ENCODE results near the gene GRIK4.
A peak's percentile ranks its signal among the peaks of the same experiment; 100 is the strongest.
"Not testable (repeated sequence)": the region's sequence is repeated elsewhere in the genome, so short reads cannot be mapped to it uniquely, and the experiment has no call there.

The GRIK4 gene

DNA sequence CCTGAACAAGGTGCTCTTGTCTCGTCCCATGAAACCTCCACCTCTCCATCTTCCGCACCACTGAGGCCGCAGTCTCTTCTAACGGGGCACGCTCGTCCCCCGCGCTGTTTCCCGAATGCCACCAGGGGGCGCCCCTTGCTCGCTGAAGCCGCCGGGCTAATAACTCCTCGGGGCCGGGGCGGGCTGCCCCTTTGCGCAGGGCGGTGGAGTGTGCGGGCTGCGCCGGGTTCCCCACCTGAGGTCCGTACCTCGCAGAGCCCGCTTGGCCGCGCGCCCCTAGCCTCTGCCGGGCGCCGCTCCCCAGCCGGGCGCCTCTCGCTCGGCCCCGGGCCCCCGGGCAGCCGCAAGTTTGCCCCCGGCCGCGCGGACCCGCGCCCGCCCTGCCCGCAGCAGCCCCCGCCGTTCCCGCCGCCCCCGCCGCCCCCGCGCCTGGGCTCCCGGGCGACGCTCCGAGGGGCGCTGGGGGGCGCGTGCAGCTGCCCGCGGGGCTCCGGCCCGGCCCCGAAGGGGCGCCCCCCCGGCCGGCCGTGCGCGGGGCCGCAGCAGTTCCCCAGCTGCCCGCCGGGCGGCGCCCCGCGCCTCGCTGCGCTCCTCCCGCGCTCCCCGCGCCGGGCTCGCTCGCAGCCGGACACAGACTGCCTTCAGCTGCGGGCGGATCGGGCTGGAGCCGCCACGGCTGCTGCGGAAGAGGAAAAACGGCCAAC is at the start of gene GRIK4:
GRIK4 (plus strand) TSS at position 633 of the 704 bp plus-strand sequence. CDS start 148,571 bp downstream, outside the sequence.
- DNase-seq (ENCODE audit: low read depth in 3 of 3), result peak; percentile 59 to 75 (median 69)

GRCh38 chr11:120462825-120463224 is 48.7 kb upstream of the GRIK4 start:
- no peak for DNase-seq (ENCODE audit: low read depth in 3 of 3)

- no peak for DNase-seq (ENCODE audit: low read depth in 3 of 3)
Measured at GRCh38 chr11:120465921-120466534, 45.5 kb upstream of the GRIK4 start.

GRCh38 chr11:120467627-120468026 is 43.9 kb upstream of the GRIK4 start:
- DNase-seq (ENCODE audit: low read depth in 3 of 3), result no peak

DNA sequence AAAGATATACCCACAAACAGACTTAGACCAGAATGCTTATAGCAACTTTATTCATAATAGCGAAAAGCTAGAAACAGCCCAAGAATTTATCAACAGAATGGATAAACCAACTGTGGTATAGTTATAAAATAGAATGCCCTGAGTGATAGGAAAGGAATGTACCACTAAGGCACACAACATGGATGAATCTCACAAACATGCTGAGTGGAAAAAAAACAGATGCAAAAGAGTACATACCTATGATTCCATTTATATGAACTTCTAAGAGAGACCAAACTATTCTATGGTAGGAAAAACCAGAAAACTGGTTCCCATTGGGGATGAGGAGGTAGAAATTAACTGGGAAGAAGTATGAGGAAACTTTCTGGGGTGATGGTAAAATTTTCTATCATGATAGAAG is 40.4 kb upstream of the GRIK4 start:
- no peak for DNase-seq (ENCODE audit: low read depth in 3 of 3)

DNA sequence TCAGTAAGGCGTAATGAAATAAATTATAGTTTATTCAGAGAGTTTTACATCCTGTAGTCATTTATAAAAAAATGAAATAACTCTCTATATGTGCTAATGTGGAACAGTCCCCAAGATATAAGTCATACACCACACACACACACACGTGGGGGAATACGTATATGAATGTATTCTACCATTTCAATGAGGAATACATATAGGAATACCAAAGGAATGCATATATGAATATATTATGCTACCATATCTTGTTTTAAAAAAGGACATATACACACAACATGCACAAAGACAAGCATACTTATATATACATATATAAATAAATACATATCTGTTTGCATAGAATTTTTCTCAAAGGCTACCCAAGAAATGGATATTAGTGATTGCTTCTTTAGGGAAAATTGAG is 39.6 kb upstream of the GRIK4 start:
- DNase-seq (ENCODE audit: low read depth in 3 of 3), result no peak

- no peak for DNase-seq (ENCODE audit: low read depth in 3 of 3)
Measured at GRCh38 chr11:120473503-120473902, 38.0 kb upstream of the GRIK4 start.

- no peak for DNase-seq (ENCODE audit: low read depth in 3 of 3)
Measured at GRCh38 chr11:120482149-120482548, 29.4 kb upstream of the GRIK4 start.

DNA sequence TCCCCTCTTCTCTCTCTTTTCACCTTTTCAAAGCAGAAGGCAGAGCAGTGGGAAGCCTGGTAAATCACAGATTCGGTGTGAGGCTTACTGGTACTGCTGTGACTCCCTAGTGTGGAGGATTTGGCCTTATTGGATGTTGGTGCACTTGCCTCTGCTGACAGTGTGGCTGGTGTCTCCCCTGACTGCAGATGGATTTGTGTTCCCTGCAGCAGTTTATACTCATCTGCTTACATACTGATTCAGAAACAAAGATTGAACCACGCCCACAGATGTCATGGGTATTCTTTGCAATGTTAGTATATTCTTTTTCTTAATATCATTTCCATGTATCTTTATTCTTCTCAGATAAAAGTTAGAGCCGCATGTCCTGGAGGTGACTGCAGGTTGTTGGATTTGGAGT is 26.8 kb upstream of the GRIK4 start:
- DNase-seq (ENCODE audit: low read depth in 3 of 3), result no peak

- no peak for DNase-seq (ENCODE audit: low read depth in 3 of 3)
Measured at GRCh38 chr11:120486138-120486537, 25.4 kb upstream of the GRIK4 start.

- no peak for DNase-seq (ENCODE audit: low read depth in 3 of 3)
Measured at GRCh38 chr11:120489799-120490198, 21.7 kb upstream of the GRIK4 start.

- DNase-seq (ENCODE audit: low read depth in 3 of 3), result no peak
Measured at GRCh38 chr11:120492486-120492885, 19.1 kb upstream of the GRIK4 start.

DNA sequence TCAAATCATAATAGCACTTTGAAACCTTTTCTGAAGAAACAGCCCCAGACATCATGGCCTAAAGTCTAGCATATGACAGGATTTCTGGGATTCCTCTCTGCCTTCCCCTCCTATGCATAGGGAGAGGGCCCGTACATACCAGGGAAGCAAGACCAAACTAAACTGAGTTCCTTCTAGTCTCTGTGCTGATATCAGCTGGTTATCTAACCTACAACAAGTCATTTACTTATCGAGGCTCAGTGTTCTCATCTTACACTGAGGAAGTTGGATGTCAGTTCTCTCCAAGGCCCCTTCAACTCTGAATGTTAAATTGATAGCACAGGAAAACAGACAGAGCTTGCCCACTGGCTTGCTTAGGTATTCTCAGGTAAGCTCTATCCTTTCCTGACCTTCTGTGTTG is 17.0 kb upstream of the GRIK4 start:
- DNase-seq (ENCODE audit: low read depth in 3 of 3), result no peak

DNA sequence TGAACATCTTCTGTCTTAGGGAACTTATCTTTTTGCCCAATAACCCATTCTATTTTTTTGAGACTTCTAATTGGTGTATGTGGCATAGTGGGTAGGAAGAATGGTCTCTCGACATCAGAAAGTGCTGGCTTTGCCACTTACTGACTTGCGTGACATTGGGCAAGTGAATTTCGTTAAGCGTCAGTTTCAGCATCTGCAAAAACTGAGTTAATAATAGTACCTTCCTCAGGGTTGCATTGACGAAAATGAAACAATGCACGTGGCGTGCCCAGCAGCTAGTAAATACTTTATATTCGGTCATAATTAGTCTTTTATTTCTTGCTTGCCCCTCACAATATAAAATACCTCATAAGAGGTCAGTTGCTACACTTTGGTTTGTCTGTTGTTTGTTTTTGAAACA is 12.5 kb upstream of the GRIK4 start:
- no peak for DNase-seq (ENCODE audit: low read depth in 3 of 3)

GRCh38 chr11:120499859-120500258 is 11.7 kb upstream of the GRIK4 start:
- DNase-seq (ENCODE audit: low read depth in 3 of 3), result no peak

- no peak for DNase-seq (ENCODE audit: low read depth in 3 of 3)
Measured at GRCh38 chr11:120500414-120501071, 11.0 kb upstream of the GRIK4 start.

DNA sequence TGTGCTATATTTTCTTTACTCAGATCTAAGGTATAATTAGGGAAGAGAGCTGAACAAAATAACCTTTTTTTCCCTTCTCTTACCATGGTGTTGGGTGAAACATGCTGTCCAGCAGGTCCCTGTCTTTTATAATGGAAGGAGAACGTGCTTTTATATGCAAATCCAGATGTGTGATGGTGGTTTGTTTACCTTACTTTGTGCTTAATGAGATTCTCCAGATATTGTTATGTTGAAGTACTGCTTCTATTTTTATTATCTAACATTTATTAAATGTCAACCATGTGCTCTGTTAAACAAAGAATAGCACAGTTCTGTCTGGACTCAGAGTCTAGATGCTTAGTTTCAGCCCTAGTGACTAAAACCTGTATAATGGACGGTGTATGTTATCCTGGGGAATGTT is 10.1 kb upstream of the GRIK4 start:
- no peak for DNase-seq (ENCODE audit: low read depth in 3 of 3)

DNA sequence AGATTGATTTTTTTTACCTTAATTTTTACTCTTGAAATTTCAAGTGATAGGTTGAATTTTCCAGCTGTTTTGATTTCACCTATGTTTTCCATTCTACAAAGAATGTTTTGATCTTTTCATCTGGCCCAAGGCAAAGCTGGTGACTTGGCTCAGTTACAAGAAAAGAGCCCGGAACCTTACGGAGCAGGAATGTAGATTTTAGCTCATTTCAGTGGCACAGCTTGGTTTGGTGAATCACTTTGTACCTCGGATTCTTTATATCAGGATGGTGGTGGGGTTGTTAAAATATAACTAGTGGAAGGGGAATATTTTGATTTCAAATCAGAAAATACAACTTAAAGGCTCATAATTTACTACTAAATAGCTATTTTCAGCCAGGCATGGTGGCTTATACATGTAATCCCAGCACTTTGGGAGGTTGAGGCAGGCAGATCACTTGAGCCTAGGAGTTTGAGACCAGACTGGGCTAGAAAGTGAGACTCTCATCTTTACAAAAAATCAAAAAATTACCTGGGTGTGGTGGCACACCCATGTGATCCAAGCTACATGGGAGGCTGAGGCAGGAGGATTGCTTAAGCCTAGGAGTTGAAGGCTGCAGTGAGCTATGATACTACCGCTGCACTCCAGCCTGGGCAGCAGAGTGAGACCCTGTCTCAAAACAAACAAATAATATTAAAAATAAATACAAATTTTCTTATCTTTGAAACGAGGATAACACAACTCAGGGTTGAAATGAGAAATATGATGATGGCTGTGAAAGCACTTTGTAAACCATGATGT is 9.4 kb upstream of the GRIK4 start:
- DNase-seq (ENCODE audit: low read depth in 3 of 3), result no peak

DNA sequence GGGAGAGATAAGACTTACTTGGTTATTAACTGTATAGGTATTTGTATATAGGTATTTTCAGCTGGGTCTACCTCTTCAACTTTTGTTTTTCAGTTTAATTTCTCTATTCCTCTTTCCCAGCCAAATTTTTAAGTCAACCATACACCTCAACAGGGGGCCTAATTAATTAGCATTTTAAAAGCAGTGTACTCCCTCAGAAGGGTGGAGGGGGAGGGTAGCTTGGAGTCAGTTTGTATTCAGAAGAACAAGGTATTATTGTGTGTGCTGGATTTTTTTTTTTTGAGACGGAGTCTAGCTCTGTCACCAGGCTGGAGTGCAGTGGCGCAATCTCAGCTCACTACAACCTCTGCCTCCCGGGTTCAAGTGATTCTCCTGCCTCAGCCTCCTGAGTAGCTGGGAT is 8.0 kb upstream of the GRIK4 start:
- DNase-seq (ENCODE audit: low read depth in 3 of 3), result not testable (repeated sequence)

DNA sequence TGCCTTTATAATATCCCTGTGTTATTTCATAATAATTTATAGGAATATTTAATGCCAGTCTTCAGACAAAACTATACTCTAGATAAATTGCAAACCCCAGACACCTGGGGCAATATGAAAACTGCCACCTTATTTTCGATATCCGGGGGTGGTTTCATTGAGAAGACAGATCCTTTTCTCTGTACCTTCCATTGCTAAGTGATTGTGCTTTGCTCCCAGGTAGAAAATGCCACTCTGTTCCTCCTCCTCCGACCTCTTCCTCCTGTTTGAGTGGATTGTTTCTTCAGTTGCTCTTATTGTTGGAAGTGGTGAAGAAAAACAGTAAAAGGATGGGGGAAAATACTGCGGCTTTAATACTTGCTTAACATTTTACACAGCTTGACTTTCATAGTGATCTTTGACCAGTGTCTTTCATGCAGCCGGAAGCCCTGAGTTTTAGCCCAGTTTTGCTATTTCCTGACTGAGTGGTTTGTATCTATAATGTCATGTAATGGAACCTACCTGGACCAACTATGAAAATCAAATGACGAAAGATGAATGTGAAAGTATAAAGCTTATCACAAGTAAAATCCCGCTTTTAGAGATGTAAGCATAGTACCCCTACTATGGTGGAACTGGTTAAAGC is 5.6 kb upstream of the GRIK4 start:
- DNase-seq (ENCODE audit: low read depth in 3 of 3), result no peak

DNA sequence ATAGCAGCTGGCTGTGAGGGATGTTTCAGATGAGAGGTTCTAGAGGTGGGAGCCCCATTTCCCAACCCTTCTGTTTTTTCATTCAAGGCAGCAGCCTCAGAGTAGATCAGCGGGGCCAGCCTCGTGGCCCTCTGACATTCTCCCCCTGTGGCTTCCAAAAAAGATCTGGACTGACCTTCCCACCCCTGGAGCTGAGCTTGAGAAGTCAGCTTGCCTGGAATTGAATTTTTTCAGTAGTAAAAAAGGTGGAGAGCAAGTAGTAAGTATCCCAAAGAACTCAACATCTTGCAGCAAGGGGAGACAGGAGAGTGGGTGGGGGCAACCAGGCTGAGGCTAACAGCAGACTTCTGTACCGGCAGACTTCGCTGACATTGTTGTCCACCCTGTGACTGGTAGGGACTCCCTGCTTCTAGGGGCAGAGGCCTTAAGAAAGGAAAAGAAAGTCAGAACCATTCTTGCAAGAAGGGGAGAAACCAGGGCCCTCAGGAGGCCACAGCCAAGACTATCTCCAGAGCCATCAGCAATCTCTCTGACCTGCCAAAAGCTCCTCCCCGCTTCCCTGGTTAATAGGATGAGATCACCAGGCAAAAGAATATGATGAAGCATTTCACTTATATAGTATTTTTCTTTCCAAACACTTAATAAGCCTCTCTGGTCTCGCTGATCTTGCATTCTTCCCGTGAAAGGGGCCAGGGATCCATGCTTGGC is 2.0 kb upstream of the GRIK4 start:
- DNase-seq (ENCODE audit: low read depth in 3 of 3), result no peak

All from stimulated activated CD4-positive, alpha-beta T cell treated with anti-CD3 and anti-CD28 coated beads, TNF-alpha, amount 100 ng/mL, for 48 hours (primary cell).